Right lobe of liver (tissue), 6 donors: Measurements from ENCODE around the gene PHF2. TPM values are rescaled to one million over a fixed set of nuclear protein-coding genes. Genes with fewer than 3 reads are reported as not detected.

ENCODE experiments used
- ATAC-seq, 4 donors: fragments of 200-7000 bp; cut with Tn5 transposase; one replicate each; pipeline ENCODE4 v1.9.1; 2020; ENCODE audit warnings: mild to moderate bottlenecking in 4 of 4, moderate library complexity in 4 of 4
- DNase-seq, 3 donors: peaks; one replicate each; pipeline ENCODE4 v3.0.0-alpha.2; 2020
- H3K27ac ChIP-seq, 3 donors: fragments of 200-600 bp; one replicate each; pipeline ENCODE4 v1.8.0; 2022
- H3K27me3 ChIP-seq, 2 donors: fragments of 200-600 bp; one replicate each; pipeline ENCODE4 v1.8.0; 2022
- H3K36me3 ChIP-seq, 4 donors: fragments of 200-600 bp; sonication (generic) in 1 of 4; one replicate each; pipeline versions ENCODE4 v1.5.1 to v1.8.0; 2017 to 2022; ENCODE audit warnings: control low read depth in 1 of 4
- H3K4me1 ChIP-seq, 4 donors: fragments of 200-600 bp; sonication (generic) in 1 of 4; one replicate each; pipeline versions ENCODE4 v1.5.1 to v1.8.0; 2017 to 2022; ENCODE audit warnings: control low read depth in 1 of 4
- H3K4me3 ChIP-seq, 3 donors: fragments of 200-600 bp; one replicate each; pipeline ENCODE4 v1.8.0; 2022
- H3K9me3 ChIP-seq, 4 donors: fragments of 200-600 bp; sonication (generic) in 1 of 4; one replicate each; pipeline versions ENCODE4 v1.5.1 to v1.8.0; 2017 to 2022; ENCODE audit warnings: control low read depth in 1 of 4
- POLR2A ChIP-seq: fragments of 450-650 bp; IDR thresholded peaks from one replicate; pipeline ENCODE4 v1.6.1; 2017; ENCODE audit warnings: antibody characterized with exemption, mild to moderate bottlenecking
- WGBS: methylation state at CpG from one replicate; pipeline ENCODE4 v1.1.6; 2018; ENCODE audit warnings: low coverage, low lambda C conversion rate; ENCODE audit not compliant: insufficient coverage; ENCODE audit errors: missing lambda C conversion rate; 5-methylcytosine and 5-hydroxymethylcytosine counted together
- intact Hi-C, 2 donors: fragments of 100-400 bp; cut with DNase I; formaldehyde crosslinking; loops; one replicate each; pipeline versions ENCODE4 v1.11.2 to v1.14.1; 2022
- total RNA-seq, 6 experiments: library from RNA; depleted of rRNA in 2 of 6; stranded (reverse); fragments of >200 nt in 2 of 6; fragmentation: NEBNext Ultra II Directional in 3 of 6; extraction: Animal tissue kit (Norgen Biotek cat#: 25700) in 3 of 6; gene quantifications; one replicate each; pipeline versions ENCODE4 v1.1.0 to v1.2.4, GENCODE V29; 2016 to 2023
- TF ChIP-seq, protein P1 (sequence below), 4 donors: fragments of 200-600 bp in 3 of 4; fragments of 450-650 bp in 1 of 4; IDR thresholded peaks; one replicate each; pipeline versions ENCODE4 v1.5.1 to v1.8.0; 2016 to 2022; ENCODE audit warnings: antibody characterized with exemption in 4 of 4, mild to moderate bottlenecking in 2 of 4
- donor health status: DM: no; HTN: yes; CAD: no.
- donor health status: DM: no; HTN: no; CAD: no.
- donor health status: DM: no; HTN: no; CAD: no.
- donor health status: DM: no; HTN: yes; CAD: no.
- donor health status: DM: no; HTN: yes; CAD: no.

PHF2 gene
- total RNA-seq, 6 experiments from 2014 or later: 6.3 to 8.5 (median 6.8) TPM

DNA sequence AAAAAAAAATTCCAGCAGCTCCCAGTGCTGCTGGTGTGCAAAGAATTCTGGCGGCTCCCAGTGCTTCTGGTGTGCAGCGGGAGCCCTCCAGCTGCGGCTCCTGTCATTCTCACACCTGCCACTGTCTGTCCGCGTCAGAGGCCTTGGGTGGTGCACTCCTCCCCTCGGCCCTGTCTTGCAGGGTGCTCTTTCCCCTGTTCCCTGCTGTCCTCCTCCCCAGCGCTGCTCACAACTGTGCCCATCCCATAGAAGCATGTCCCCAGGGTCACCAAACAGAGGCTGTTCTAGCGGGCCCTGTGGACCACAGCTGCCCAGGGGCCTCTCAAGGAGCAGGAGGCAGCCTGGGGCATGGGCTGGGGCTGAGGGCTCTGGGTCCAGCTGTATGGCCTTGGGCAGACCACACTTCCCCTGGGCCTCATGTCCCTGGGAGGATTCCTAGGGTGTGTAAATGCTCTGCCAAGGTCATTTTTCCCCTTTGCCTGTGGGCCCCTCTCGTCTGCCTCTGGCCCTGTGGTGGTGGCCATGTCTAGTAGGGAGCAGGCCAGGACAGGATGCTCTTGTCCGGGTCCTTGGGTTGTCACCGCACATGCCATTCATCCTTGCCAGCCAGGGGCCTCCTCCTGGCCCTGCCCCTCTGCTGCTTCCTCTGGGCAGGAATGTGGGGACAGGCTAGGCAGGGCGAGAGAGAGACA, 68.2 kb downstream of the PHF2 start:
- peak in 1 of 4 donors; percentile 13 for ATAC-seq
- H3K36me3 ChIP-seq: peaks cover 0 to 28% (median 3%) of the 10 kb centered on the region in 4 donors
- TF ChIP-seq, protein P1, sequence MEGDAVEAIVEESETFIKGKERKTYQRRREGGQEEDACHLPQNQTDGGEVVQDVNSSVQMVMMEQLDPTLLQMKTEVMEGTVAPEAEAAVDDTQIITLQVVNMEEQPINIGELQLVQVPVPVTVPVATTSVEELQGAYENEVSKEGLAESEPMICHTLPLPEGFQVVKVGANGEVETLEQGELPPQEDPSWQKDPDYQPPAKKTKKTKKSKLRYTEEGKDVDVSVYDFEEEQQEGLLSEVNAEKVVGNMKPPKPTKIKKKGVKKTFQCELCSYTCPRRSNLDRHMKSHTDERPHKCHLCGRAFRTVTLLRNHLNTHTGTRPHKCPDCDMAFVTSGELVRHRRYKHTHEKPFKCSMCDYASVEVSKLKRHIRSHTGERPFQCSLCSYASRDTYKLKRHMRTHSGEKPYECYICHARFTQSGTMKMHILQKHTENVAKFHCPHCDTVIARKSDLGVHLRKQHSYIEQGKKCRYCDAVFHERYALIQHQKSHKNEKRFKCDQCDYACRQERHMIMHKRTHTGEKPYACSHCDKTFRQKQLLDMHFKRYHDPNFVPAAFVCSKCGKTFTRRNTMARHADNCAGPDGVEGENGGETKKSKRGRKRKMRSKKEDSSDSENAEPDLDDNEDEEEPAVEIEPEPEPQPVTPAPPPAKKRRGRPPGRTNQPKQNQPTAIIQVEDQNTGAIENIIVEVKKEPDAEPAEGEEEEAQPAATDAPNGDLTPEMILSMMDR (IDR thresholded peaks at IDR 0.05): no peak
- no peak for TF ChIP-seq POLR2A
- intact Hi-C loops: no loop called here
- H3K27me3 ChIP-seq: no peaks in the 10 kb centered on the region
- no peaks in the 10 kb centered on the region for H3K4me1 ChIP-seq
- no peak overlapping the region for H3K4me3 ChIP-seq
- 100% methylated on average over 1 of the region's 12 CpGs for whole genome bisulfite sequencing
- peak in 1 of 3 donors; percentile 37 for DNase-seq
- no peaks in the 10 kb centered on the region for H3K9me3 ChIP-seq
- no peak overlapping the region for H3K27ac ChIP-seq

DNA sequence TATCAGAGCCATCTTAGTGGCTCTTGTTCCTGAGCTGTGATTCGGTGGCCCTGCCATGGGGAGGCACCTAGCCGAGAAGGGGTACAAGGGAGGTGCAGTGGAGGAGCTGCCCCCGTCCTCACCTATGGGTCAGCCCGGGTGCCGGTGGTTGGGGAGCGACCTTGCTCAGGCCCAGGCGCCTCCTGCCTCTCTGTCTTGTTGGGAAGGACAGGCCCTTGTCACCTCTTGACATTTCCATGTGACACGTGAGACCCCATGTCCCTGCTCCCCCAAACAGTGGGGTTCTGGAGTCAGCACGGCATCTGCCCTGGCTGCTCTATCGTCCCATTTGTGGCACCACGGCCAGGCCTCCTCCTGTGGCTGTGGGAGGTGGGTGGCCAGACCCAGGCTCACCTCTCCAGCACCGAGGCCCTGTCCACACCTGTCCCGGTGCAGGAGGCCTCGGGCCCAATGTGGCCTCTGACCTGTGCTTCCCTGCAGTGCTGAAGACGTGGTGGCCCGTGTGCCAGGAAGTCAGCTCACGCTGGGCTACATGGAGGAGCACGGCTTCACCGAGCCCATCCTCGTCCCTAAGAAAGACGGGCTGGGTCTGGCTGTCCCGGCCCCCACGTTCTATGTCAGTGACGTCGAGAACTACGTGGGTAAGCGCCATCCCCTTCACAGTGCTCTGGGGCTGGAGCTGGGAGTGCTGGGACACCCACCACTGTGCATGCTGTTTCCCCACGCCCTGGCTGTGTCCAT, 68.9 kb downstream of the PHF2 start:
- WGBS: 100% methylated on average over 2 of the region's 28 CpGs
- no peaks in the 10 kb centered on the region for H3K4me1 ChIP-seq
- H3K4me3 ChIP-seq: no peak overlapping the region
- no peaks in the 10 kb centered on the region for H3K27me3 ChIP-seq
- H3K36me3 ChIP-seq: peaks cover 0 to 34% (median 7%) of the 10 kb centered on the region in 4 donors
- intact Hi-C loops: no loop called here
- H3K27ac ChIP-seq: no peak overlapping the region
- DNase-seq (peak in 2 of 3 donors; percentile 16 to 42), ATAC-seq (peak in 1 of 4 donors; percentile 11)
- TF ChIP-seq POLR2A: no peak
- TF ChIP-seq, protein P1 (IDR thresholded peaks at IDR 0.05): no peak
- H3K9me3 ChIP-seq: no peaks in the 10 kb centered on the region

DNA sequence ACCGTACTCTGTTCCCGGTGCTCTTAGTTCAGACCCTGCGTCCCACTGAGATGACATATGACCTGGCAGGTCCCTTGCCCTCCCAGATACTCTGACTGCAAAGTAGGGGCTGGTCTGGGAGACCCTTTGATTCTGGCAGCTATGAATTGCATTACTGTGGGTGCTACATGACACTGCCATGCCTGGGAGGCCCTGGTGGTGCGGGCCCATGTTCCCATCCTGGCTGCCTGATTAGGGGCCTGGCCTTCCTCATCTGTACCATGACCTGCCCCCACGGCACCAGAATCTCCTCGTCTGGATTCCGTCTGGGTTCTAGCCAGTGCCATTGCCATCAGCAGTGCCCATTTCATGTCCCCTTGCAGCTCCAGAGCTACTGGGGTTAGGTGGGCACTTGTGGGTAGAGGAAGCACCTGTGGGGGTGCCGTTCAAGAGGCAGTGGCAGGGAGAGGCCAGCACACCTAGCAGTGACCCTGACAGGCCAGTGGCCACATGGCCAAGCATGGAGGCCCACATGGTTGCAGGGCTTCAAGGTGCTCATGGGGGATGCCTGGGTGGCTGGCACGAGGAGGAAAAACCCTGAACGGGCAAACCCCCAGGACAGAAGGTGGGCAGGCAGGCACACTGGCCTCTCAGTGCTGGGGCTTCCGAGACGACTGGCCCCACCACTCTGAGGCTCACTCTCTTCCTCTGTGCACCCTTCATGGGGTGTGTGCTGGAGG, 69.7 kb downstream of the PHF2 start:
- H3K4me3 ChIP-seq: no peak overlapping the region
- H3K36me3 ChIP-seq: peaks cover 0 to 36% (median 6%) of the 10 kb centered on the region in 4 donors
- WGBS: 80% methylated on average over 2 of the region's 12 CpGs
- no peak overlapping the region for H3K27ac ChIP-seq
- intact Hi-C loops: no loop called here
- H3K4me1 ChIP-seq: no peaks in the 10 kb centered on the region
- no peaks in the 10 kb centered on the region for H3K27me3 ChIP-seq
- no peak for ATAC-seq
- DNase-seq: peak in 1 of 3 donors; percentile 38
- TF ChIP-seq, protein P1 (IDR thresholded peaks at IDR 0.05): no peak
- TF ChIP-seq POLR2A: no peak
- no peaks in the 10 kb centered on the region for H3K9me3 ChIP-seq

DNA sequence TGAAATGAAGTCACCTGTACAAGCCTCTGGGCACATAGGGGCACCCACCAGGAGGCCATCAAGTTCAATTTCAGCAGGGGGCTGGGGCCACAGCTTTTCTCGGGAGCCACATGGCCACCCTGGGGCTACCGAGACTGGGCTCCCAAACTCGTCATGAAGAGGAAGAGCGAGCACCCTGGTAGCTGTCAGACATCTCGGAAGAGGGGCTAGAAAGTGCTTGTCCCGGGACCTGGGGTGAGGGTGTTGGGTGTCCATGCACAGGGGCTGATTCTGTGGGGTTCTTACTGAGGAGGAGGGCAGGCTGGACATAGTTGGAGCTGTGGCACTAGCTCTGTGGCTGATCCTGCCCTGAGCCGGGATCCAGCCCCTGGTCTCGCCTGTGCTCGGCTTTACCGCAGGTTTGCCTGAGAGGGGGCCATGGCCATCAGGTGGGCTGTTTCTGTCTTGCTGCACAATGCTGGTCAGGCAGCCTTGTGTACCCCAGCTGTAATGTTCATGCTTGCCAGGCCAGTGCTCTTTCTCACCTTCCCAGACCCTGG, 70.3 kb downstream of the PHF2 start:
- TF ChIP-seq, protein P1 (IDR thresholded peaks at IDR 0.05): no peak
- TF ChIP-seq POLR2A: no peak
- Histone ChIP-seq H3K36me3 (peaks cover 0 to 40% (median 6%) of the 10 kb centered on the region in 4 donors), H3K27ac (no peak overlapping the region), H3K4me1 (no peaks in the 10 kb centered on the region), H3K4me3 (no peak overlapping the region), H3K9me3 (no peaks in the 10 kb centered on the region), H3K27me3 (no peaks in the 10 kb centered on the region)
- WGBS: no CpG with 5 or more reads among the region's 10 CpGs
- DNase-seq: no peak
- no peak for ATAC-seq
- intact Hi-C loops: no loop called here
